ENCODE measurements around the gene OTOP3.

Gene OTOP3

GRCh38 chr17:74986206-74986576, 50.5 kb downstream of the OTOP3 start:
- DNase-seq (ENCODE audit: low read depth in 2 of 2), result no peak

- peak; percentile 88 to 91 for DNase-seq (ENCODE audit: low read depth in 2 of 2)
These were observed 51.8 kb downstream of the OTOP3 start, which contains the start of gene CDR2L for GRCh38 chr17:74987418-74987908. Gene CDR2L, plus strand, starts transcription at chr17:74987632. Its CDS starts 412 bp downstream, at chr17:74988044.

- no peak for DNase-seq (ENCODE audit: low read depth in 2 of 2)
These were observed 52.4 kb downstream of the OTOP3 start for GRCh38 chr17:74987909-74988711.

- no peak for DNase-seq (ENCODE audit: low read depth in 2 of 2)
These were observed 54.9 kb downstream of the OTOP3 start for GRCh38 chr17:74990581-74991105.

- no peak for DNase-seq (ENCODE audit: low read depth in 2 of 2)
These were observed 56.5 kb downstream of the OTOP3 start for GRCh38 chr17:74992223-74992622.

- no peak for DNase-seq (ENCODE audit: low read depth in 2 of 2)
These were observed 58.7 kb downstream of the OTOP3 start for GRCh38 chr17:74994440-74994839.

GRCh38 chr17:74995847-74996246, 60.1 kb downstream of the OTOP3 start:
- DNase-seq (ENCODE audit: low read depth in 2 of 2), result no peak

- DNase-seq (ENCODE audit: low read depth in 2 of 2), result no peak
These were observed 63.1 kb downstream of the OTOP3 start for GRCh38 chr17:74998783-74999182.

GRCh38 chr17:74999523-74999922, 63.8 kb downstream of the OTOP3 start:
- DNase-seq (ENCODE audit: low read depth in 2 of 2), result no peak

Data from stimulated activated CD4-positive, alpha-beta T cell treated with anti-CD3 and anti-CD28 coated beads, Interleukin-4, amount 100 ng/mL, for 48 hours (primary cell).